OCI-LY1 (cell line): ENCODE data around the gene CUX1.

ENCODE experiments used
- H2AFZ ChIP-seq: fragments of 200-600 bp; sonication (generic), shearing (Covaris generic); 2 replicates; pipeline ENCODE4 v1.6.0; 2014; ENCODE audit warnings: antibody characterized with exemption, mild to moderate bottlenecking, low read length
- H3F3A ChIP-seq: fragments of 200-600 bp; sonication (generic), shearing (Covaris generic); 2 replicates; pipeline ENCODE4 v1.6.0; 2014; ENCODE audit warnings: mild to moderate bottlenecking, antibody characterized with exemption, low read length, moderate library complexity; ENCODE audit not compliant: insufficient read depth
- H3K27ac ChIP-seq: fragments of 200-600 bp; sonication (generic); 2 replicates; pipeline ENCODE4 v1.5.1; 2014; ENCODE audit warnings: low read length, mixed run types, mild to moderate bottlenecking, low read depth; ENCODE audit not compliant: poor library complexity, severe bottlenecking
- H3K27me3 ChIP-seq: fragments of 200-600 bp; sonication (generic); 2 replicates; pipeline ENCODE4 v1.6.0; 2014; ENCODE audit warnings: antibody characterized with exemption, mild to moderate bottlenecking, low read length, moderate library complexity; ENCODE audit not compliant: insufficient read depth
- H3K36me3 ChIP-seq: fragments of 200-600 bp; sonication (generic); 2 replicates; pipeline ENCODE4 v1.6.1; 2014; ENCODE audit warnings: mild to moderate bottlenecking, antibody characterized with exemption, low read length, moderate library complexity, mixed read lengths; ENCODE audit not compliant: insufficient read depth
- H3K4me1 ChIP-seq: fragments of 200-600 bp; sonication (generic); 2 replicates; pipeline ENCODE4 v1.5.1; 2014; ENCODE audit warnings: mild to moderate bottlenecking, low read length, moderate library complexity; ENCODE audit not compliant: insufficient read depth, severe bottlenecking
- H3K4me2 ChIP-seq: fragments of 200-600 bp; sonication (generic), shearing (Covaris generic); 2 replicates; pipeline ENCODE4 v1.6.1; 2014; ENCODE audit warnings: low read length
- H3K4me3 ChIP-seq: fragments of 200-600 bp; sonication (generic); 2 replicates; pipeline ENCODE4 v1.5.1; 2014; ENCODE audit warnings: low read length, low read depth, mild to moderate bottlenecking, mixed read lengths; ENCODE audit not compliant: poor library complexity, severe bottlenecking
- H3K79me2 ChIP-seq: fragments of 200-600 bp; shearing (Covaris generic); 2 replicates; pipeline ENCODE4 v1.6.1; 2016; ENCODE audit warnings: mixed run types, low read length, mixed read lengths; ENCODE audit not compliant: insufficient read depth
- H3K9ac ChIP-seq: fragments of 200-600 bp; sonication (generic), shearing (Covaris generic); 2 replicates; pipeline ENCODE4 v1.6.1; 2014; ENCODE audit warnings: mild to moderate bottlenecking, low read length, mixed read lengths
- H3K9me2 ChIP-seq: fragments of 200-600 bp; sonication (generic), shearing (Covaris generic); 2 replicates; pipeline ENCODE4 v1.6.1; 2014; ENCODE audit warnings: low read depth, mild to moderate bottlenecking, low read length, mixed read lengths
- H3K9me3 ChIP-seq: fragments of 200-600 bp; shearing (Covaris generic); 2 replicates; pipeline ENCODE4 v1.6.1; 2014; ENCODE audit warnings: low read length, mixed read lengths
- H4K20me1 ChIP-seq: fragments of 200-600 bp; sonication (generic), shearing (Covaris generic); 2 replicates; pipeline ENCODE4 v1.6.0; 2016; ENCODE audit warnings: mild to moderate bottlenecking, low read length; ENCODE audit not compliant: insufficient read depth
- EZH2 ChIP-seq: fragments of 200-600 bp; sonication (generic), shearing (Covaris generic); IDR thresholded peaks from 2 replicates; pipeline ENCODE4 v1.8.0; 2017; ENCODE audit warnings: borderline replicate concordance, mixed run types, mild to moderate bottlenecking, antibody characterized with exemption, low read length, moderate library complexity, mixed read lengths
- TF ChIP-seq, protein P1 (sequence below): fragments of 200-600 bp; sonication (generic), shearing (Covaris generic); IDR thresholded peaks from 2 replicates; pipeline ENCODE4 v1.5.1; 2017; ENCODE audit warnings: mild to moderate bottlenecking, antibody characterized with exemption, low read length, moderate library complexity, mixed read lengths

Gene CUX1

GRCh38 chr7:102244601-102245000 lies 427.2 kb downstream of the CUX1 start:
- H3K9me3 ChIP-seq = no peaks in the 10 kb centered on the region
- H3K79me2 ChIP-seq = no peaks in the 10 kb centered on the region
- peaks cover 83% of the 10 kb centered on the region for H3K36me3 ChIP-seq
- H2AFZ ChIP-seq = no peak overlapping the region
- no peaks in the 10 kb centered on the region for H3K9me2 ChIP-seq
- no peak for TF ChIP-seq EZH2
- TF ChIP-seq, protein P1, sequence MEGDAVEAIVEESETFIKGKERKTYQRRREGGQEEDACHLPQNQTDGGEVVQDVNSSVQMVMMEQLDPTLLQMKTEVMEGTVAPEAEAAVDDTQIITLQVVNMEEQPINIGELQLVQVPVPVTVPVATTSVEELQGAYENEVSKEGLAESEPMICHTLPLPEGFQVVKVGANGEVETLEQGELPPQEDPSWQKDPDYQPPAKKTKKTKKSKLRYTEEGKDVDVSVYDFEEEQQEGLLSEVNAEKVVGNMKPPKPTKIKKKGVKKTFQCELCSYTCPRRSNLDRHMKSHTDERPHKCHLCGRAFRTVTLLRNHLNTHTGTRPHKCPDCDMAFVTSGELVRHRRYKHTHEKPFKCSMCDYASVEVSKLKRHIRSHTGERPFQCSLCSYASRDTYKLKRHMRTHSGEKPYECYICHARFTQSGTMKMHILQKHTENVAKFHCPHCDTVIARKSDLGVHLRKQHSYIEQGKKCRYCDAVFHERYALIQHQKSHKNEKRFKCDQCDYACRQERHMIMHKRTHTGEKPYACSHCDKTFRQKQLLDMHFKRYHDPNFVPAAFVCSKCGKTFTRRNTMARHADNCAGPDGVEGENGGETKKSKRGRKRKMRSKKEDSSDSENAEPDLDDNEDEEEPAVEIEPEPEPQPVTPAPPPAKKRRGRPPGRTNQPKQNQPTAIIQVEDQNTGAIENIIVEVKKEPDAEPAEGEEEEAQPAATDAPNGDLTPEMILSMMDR = no peak
- H3K27me3 ChIP-seq = no peaks in the 10 kb centered on the region
- H3F3A ChIP-seq = no peaks in the 10 kb centered on the region; the same call in 1 of the 2 replicates
- H3K27ac ChIP-seq = no peak overlapping the region
- H3K4me3 ChIP-seq = no peak overlapping the region
- H3K9ac ChIP-seq = no peak overlapping the region
- no peaks in the 10 kb centered on the region for H4K20me1 ChIP-seq
- no peak overlapping the region for H3K4me2 ChIP-seq
- H3K4me1 ChIP-seq = peaks cover 6% of the 10 kb centered on the region

DNA sequence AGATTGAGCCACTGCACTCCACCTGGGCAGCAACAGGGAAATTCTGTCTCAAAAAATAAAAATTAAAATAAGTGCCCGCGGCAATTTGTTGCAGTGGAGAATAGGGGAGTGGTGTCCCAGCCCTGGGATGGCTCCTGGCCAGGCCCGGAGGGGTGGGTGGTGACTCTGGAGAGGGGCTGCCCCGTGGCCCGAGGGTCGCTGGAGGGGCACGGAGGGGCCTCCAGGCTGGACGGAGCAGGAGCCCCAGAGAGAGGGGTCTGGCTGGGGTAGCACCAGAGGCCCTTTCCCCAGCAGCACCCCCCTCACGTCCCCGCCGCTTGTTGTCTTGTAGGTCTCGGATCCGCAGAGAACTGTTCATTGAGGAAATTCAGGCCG lies 430.6 kb downstream of the CUX1 start:
- H2AFZ ChIP-seq = no peak overlapping the region
- H4K20me1 ChIP-seq = no peaks in the 10 kb centered on the region
- H3K79me2 ChIP-seq = no peaks in the 10 kb centered on the region
- no peak overlapping the region for H3K4me3 ChIP-seq
- peaks cover 62% of the 10 kb centered on the region for H3K36me3 ChIP-seq
- no peaks in the 10 kb centered on the region; the same call in 1 of the 2 replicates for H3F3A ChIP-seq
- no peak overlapping the region for H3K27ac ChIP-seq
- H3K4me2 ChIP-seq = no peak overlapping the region
- no peaks in the 10 kb centered on the region for H3K9me2 ChIP-seq
- no peaks in the 10 kb centered on the region for H3K27me3 ChIP-seq
- TF ChIP-seq EZH2 = no peak
- TF ChIP-seq, protein P1 = no peak
- no peaks in the 10 kb centered on the region for H3K9me3 ChIP-seq
- no peak overlapping the region for H3K9ac ChIP-seq
- H3K4me1 ChIP-seq = peaks cover 40% of the 10 kb centered on the region

DNA sequence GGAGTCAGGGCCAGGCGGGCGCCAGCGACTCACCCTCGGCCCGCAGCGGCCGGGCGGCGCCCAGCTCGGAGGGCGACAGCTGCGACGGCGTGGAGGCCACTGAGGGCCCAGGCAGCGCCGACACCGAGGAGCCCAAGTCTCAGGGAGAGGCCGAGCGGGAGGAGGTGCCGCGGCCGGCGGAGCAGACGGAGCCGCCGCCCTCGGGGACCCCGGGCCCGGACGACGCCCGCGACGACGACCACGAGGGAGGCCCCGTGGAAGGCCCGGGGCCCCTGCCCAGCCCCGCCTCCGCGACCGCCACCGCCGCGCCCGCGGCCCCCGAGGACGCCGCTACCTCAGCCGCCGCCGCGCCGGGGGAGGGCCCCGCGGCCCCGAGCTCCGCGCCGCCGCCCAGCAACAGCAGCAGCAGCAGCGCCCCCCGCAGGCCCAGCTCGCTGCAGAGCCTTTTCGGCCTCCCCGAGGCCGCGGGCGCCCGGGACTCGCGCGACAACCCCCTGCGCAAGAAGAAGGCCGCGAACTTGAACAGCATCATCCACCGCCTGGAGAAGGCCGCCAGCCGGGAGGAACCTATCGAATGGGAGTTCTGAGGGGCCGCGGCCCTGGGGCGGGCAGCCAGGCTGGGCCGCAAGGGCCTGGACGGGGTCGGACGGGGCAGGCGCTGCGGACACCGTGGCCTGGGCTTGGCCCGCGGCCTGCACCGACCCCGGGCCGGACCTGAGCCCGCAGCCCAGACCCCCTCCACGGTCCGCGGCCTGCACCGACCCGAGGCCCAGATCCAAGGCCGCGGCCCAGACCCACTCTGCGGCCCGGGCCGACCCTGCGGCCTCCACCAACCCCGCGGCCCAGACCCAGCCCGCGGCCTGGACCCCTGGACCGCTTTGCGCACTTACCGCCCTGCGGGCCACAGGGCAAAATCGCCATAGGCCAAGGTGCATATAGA lies 431.3 kb downstream of the CUX1 start:
- no peak for TF ChIP-seq EZH2
- TF ChIP-seq, protein P1 = no peak
- Histone ChIP-seq H3K9me2 (no peaks in the 10 kb centered on the region), H3K27ac (no peak overlapping the region), H3K4me2 (no peak overlapping the region), H3K27me3 (no peaks in the 10 kb centered on the region), H3F3A (no peaks in the 10 kb centered on the region; the same call in 1 of the 2 replicates), H3K4me3 (no peak overlapping the region), H3K9ac (no peak overlapping the region), H3K79me2 (no peaks in the 10 kb centered on the region), H3K9me3 (no peaks in the 10 kb centered on the region), H3K36me3 (peaks cover 66% of the 10 kb centered on the region), H3K4me1 (peaks cover 40% of the 10 kb centered on the region), H2AFZ (no peak overlapping the region), H4K20me1 (no peaks in the 10 kb centered on the region)
